ENCODE data around the gene VCX2.
"Not testable (repeated sequence)": the region's sequence is repeated elsewhere in the genome, so short reads cannot be mapped to it uniquely, and the experiment has no call there.

VCX2 gene

DNA sequence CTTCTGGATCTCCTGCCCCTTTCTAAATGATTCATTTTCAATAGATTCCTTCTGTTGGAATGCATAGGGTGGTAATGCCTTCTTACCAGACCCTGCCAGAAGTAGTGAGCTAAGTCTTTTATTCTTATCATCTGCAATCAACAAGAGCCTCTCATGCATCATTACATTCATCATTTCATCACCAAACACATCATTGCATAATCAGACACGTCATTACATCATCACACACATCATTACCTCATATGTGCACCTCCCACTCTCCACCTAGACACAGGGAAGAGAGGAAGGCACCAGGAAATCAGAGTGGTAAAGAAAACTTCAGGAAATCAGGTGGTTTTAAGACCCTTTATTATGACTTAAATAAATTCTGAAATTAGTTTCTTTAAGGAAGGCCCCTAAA is 45.0 kb downstream of the VCX2 start:
- no peak for TF ChIP-seq CTCF (IDR thresholded peaks at IDR 0.05; ENCODE audit: low read depth, low read length)
- DNase-seq (ENCODE audit: low read depth in 2 of 2), result no peak
- H3K4me3 ChIP-seq (replicated peaks in 1 of 2; ENCODE audit: low read depth in 2 of 2, low read length in 2 of 2), result no peak overlapping the region

GRCh38 chrX:8125566-8125965 is 45.5 kb downstream of the VCX2 start:
- no peak for TF ChIP-seq CTCF (IDR thresholded peaks at IDR 0.05; ENCODE audit: low read depth, low read length)
- DNase-seq (ENCODE audit: low read depth in 2 of 2), result no peak

DNA sequence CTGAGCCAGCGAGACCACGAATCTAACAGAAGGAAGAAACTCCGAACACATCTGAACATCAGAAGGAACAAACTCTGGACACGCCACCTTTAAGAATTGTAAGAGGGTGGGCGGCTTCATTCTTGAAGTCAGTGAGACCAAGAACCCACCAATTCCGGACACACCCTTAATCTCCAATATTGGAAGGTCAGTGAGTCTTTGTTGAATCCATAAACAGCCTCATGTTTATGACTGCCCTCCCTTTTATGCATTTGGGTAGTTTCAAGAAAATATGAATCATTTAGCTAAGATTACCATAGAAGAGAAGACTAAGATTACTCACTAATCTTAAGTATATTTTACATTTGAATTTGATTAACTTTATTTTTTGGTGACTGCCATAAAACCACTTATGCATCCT is 48.5 kb downstream of the VCX2 start:
- DNase-seq (ENCODE audit: low read depth in 2 of 2), result no peak
- no peak for TF ChIP-seq CTCF (IDR thresholded peaks at IDR 0.05; ENCODE audit: low read depth, low read length)
- no peak overlapping the region for H3K4me3 ChIP-seq (replicated peaks in 1 of 2; ENCODE audit: low read depth in 2 of 2, low read length in 2 of 2)

More at GRCh38 chrX:8125566-8125965, 45.5 kb downstream of the VCX2 start:
- no peak overlapping the region for H3K4me3 ChIP-seq (replicated peaks in 1 of 2; ENCODE audit: low read depth in 2 of 2, low read length in 2 of 2)

GRCh38 chrX:8121391-8121790 is 49.7 kb downstream of the VCX2 start:
- H3K4me3 ChIP-seq (replicated peaks in 1 of 2; ENCODE audit: low read depth in 2 of 2, low read length in 2 of 2); DNase-seq (ENCODE audit: low read depth in 2 of 2): not testable (repeated sequence)
